ENCODE results near the gene PCSK6.

The PCSK6 gene

GRCh38 chr15:101521591-101521990, 32.1 kb upstream of the PCSK6 start:
- Histone ChIP-seq H3K27ac (ENCODE audit: low read length) (no peak overlapping the region), H3K27me3 (ENCODE audit: insufficient read depth, low read length) (no peaks in the 10 kb centered on the region), H3K4me3 (ENCODE audit: low read length) (no peak overlapping the region), H3K9ac (ENCODE audit: low read depth, low read length) (no peak overlapping the region), H3K36me3 (ENCODE audit: insufficient read depth, low read depth, low read length) (no peaks in the 10 kb centered on the region), H3K9me3 (ENCODE audit: insufficient read depth, low read depth, low read length) (no peaks in the 10 kb centered on the region; the same call in 1 of the 2 replicates), H3K4me1 (ENCODE audit: insufficient read depth, low read length) (no peaks in the 10 kb centered on the region)

DNA sequence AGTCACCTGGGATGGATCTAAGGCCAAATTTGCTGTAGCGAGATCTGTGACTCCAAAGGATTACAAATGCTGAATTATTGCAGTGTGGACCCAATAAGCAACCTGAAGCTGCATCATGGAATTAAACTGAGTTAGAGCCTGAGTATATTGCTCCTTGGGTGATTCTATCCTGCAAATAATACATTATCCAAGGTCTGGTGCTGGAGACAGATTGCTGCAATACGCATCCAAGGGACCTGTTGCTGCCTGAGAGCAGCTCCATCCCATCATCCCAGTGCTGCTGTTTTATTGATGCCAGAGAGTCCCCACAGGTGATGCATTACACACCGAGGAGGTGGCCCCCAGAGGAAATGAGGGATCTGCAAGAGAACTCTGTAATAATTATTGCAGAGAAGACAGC, 31.6 kb upstream of the PCSK6 start:
- H3K4me3 ChIP-seq (ENCODE audit: low read length), result no peak overlapping the region
- no peak overlapping the region for H3K9ac ChIP-seq (ENCODE audit: low read depth, low read length)
- H3K9me3 ChIP-seq (ENCODE audit: insufficient read depth, low read depth, low read length), result no peaks in the 10 kb centered on the region; the same call in 1 of the 2 replicates
- no peaks in the 10 kb centered on the region for H3K4me1 ChIP-seq (ENCODE audit: insufficient read depth, low read length)
- no peaks in the 10 kb centered on the region for H3K27me3 ChIP-seq (ENCODE audit: insufficient read depth, low read length)
- no peak overlapping the region for H3K27ac ChIP-seq (ENCODE audit: low read length)
- H3K36me3 ChIP-seq (ENCODE audit: insufficient read depth, low read depth, low read length), result no peaks in the 10 kb centered on the region

DNA sequence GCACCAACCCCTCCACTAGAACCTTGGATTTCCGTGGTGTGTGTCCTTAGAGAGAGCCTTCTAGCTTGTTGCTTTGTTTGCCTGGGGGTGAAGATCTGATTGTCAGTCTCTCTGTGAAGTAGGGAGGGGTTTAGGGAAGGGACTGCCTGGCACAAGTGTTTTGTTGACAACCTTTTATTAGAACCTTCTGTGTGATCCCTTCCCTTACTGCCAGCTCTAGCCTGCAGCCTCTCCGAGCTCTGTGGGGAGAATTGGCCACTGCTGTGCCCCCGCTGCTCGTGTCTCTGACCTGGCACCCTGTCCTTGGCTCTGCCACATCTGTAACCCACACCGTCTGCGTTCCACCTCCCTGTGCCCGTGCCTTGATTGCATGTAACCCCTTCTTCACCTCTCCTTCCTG, 30.9 kb upstream of the PCSK6 start:
- H3K9ac ChIP-seq (ENCODE audit: low read depth, low read length), result no peak overlapping the region
- no peaks in the 10 kb centered on the region; the same call in 1 of the 2 replicates for H3K9me3 ChIP-seq (ENCODE audit: insufficient read depth, low read depth, low read length)
- no peaks in the 10 kb centered on the region for H3K4me1 ChIP-seq (ENCODE audit: insufficient read depth, low read length)
- no peak overlapping the region for H3K4me3 ChIP-seq (ENCODE audit: low read length)
- no peaks in the 10 kb centered on the region for H3K27me3 ChIP-seq (ENCODE audit: insufficient read depth, low read length)
- H3K36me3 ChIP-seq (ENCODE audit: insufficient read depth, low read depth, low read length), result no peaks in the 10 kb centered on the region
- no peak overlapping the region for H3K27ac ChIP-seq (ENCODE audit: low read length)

DNA sequence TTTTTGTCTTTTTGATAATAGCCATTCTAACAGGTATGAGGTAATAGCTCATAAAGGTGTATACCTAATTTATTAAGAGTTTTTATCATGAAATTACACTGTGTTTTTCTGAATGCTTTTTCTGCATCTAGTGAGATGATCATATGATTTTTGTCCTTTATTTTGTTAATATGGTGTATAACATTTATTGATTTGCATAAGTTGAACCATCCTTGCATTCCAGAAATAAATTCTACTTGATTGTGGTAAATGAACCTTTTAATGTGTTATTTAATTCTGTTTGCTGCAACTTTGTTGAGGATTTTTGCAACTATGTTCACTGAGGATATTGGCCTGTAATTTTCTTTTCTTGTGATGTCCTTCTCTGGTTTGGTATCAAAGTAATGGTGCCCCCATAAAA, 28.0 kb upstream of the PCSK6 start:
- Histone ChIP-seq H3K27ac (ENCODE audit: low read length) (no peak overlapping the region), H3K9ac (ENCODE audit: low read depth, low read length) (no peak overlapping the region), H3K27me3 (ENCODE audit: insufficient read depth, low read length) (no peaks in the 10 kb centered on the region), H3K36me3 (ENCODE audit: insufficient read depth, low read depth, low read length) (no peaks in the 10 kb centered on the region), H3K4me1 (ENCODE audit: insufficient read depth, low read length) (no peaks in the 10 kb centered on the region), H3K9me3 (ENCODE audit: insufficient read depth, low read depth, low read length) (no peaks in the 10 kb centered on the region; the same call in 1 of the 2 replicates), H3K4me3 (ENCODE audit: low read length) (no peak overlapping the region)

DNA sequence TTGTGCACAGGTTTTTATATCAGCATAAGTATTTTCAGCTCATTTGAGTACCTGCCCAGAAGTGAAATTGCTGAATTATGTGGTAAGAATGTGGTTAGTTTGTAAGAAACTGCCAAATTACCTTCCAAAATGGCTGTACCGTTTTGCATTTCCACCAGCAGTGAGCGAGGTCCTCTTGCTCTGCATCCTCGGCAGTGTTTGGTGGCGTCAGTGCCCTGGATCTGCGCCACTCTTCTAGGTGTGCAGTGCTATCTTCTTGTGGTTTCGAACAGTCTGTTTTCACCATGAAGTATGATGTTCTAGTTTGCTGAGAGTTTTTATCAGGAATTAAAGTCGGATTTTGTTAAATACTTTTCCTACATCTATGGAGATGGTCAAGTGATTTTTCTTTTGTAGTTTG, 24.8 kb upstream of the PCSK6 start:
- Histone ChIP-seq H3K27me3 (ENCODE audit: insufficient read depth, low read length) (no peaks in the 10 kb centered on the region), H3K36me3 (ENCODE audit: insufficient read depth, low read depth, low read length) (no peaks in the 10 kb centered on the region), H3K4me1 (ENCODE audit: insufficient read depth, low read length) (no peaks in the 10 kb centered on the region), H3K9me3 (ENCODE audit: insufficient read depth, low read depth, low read length) (no peaks in the 10 kb centered on the region; the same call in 1 of the 2 replicates), H3K27ac (ENCODE audit: low read length) (no peak overlapping the region), H3K9ac (ENCODE audit: low read depth, low read length) (no peak overlapping the region), H3K4me3 (ENCODE audit: low read length) (no peak overlapping the region)

- H3K36me3 ChIP-seq (ENCODE audit: insufficient read depth, low read depth, low read length), result no peaks in the 10 kb centered on the region
- no peak overlapping the region for H3K27ac ChIP-seq (ENCODE audit: low read length)
- H3K4me3 ChIP-seq (ENCODE audit: low read length), result no peak overlapping the region
- H3K27me3 ChIP-seq (ENCODE audit: insufficient read depth, low read length), result no peaks in the 10 kb centered on the region
- H3K4me1 ChIP-seq (ENCODE audit: insufficient read depth, low read length), result no peaks in the 10 kb centered on the region
- no peaks in the 10 kb centered on the region for H3K9me3 ChIP-seq (ENCODE audit: insufficient read depth, low read depth, low read length)
- no peak overlapping the region for H3K9ac ChIP-seq (ENCODE audit: low read depth, low read length)
These were observed 22.2 kb upstream of the PCSK6 start for GRCh38 chr15:101511717-101512116.

DNA sequence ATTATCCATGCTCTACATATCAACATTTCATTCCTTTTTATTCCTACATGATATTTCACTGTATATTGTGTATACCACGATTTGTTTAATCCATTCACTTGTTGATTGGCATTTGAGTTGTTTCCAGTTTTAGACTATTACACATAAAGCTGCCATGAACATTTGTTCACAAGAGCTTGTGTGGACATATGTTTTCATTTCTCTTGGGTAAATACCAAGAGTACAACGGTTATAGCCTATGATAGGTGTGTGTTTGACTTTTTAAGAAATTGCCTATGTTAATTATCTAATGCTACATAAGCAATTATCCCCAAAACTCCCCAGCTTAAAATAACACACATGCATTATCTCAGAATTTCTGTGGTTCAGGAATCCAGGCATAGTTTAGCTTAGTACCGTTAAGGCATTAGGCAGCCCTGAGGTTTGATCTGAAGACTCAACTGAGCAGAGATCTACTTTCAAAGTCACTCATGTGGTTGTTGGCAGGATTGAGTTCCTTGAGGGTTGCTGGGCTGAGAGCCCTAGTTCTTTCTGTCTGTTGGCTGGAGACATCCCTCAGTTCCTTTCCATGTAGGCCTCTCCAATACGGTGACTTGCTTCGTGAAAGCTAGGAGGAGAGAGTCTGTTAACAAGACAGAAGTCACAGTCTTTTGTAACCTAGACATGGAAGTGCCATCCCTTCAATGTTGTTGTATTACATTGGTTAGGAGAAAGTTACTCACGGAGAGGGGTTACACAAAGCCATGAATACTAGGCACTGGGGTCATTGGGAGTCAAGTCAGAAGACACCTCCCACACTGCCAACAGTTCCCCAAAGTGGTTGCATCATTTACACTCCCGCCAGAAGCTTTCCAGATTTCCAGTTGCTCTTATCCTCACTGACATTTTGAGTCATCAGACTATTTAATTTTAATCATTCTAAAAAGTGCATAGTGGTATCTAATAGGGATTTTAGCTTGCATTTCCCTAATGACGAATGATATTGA, 21.0 kb upstream of the PCSK6 start:
- H3K9me3 ChIP-seq (ENCODE audit: insufficient read depth, low read depth, low read length), result no peaks in the 10 kb centered on the region
- no peak overlapping the region for H3K27ac ChIP-seq (ENCODE audit: low read length)
- no peak overlapping the region for H3K9ac ChIP-seq (ENCODE audit: low read depth, low read length)
- H3K4me1 ChIP-seq (ENCODE audit: insufficient read depth, low read length), result no peaks in the 10 kb centered on the region
- H3K27me3 ChIP-seq (ENCODE audit: insufficient read depth, low read length), result no peaks in the 10 kb centered on the region
- no peaks in the 10 kb centered on the region for H3K36me3 ChIP-seq (ENCODE audit: insufficient read depth, low read depth, low read length)
- no peak overlapping the region for H3K4me3 ChIP-seq (ENCODE audit: low read length)

DNA sequence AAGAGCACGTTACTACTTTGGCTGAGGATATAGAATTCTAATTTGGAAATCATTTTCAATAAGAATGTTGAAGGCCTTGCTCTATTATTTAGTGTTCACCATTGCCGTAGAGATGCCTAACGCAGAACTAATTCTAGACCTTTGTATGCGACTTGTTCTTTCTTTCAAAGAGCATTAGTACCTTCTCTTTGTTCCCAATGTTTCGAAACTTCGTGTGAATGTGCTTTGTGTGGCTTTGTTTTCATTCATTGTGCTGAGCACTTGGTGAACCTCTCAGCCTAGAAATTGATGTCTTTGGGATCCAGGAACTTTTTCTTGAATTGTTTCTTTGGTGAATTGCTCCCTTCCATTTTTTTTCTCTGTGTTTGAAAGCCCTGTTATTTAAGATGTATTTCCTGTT, 19.8 kb upstream of the PCSK6 start:
- Histone ChIP-seq H3K36me3 (ENCODE audit: insufficient read depth, low read depth, low read length) (no peaks in the 10 kb centered on the region), H3K9ac (ENCODE audit: low read depth, low read length) (no peak overlapping the region), H3K27me3 (ENCODE audit: insufficient read depth, low read length) (no peaks in the 10 kb centered on the region), H3K27ac (ENCODE audit: low read length) (no peak overlapping the region), H3K4me3 (ENCODE audit: low read length) (no peak overlapping the region), H3K4me1 (ENCODE audit: insufficient read depth, low read length) (no peaks in the 10 kb centered on the region), H3K9me3 (ENCODE audit: insufficient read depth, low read depth, low read length) (no peaks in the 10 kb centered on the region)

- Histone ChIP-seq H3K9me3 (ENCODE audit: insufficient read depth, low read depth, low read length) (no peaks in the 10 kb centered on the region), H3K9ac (ENCODE audit: low read depth, low read length) (no peak overlapping the region), H3K4me1 (ENCODE audit: insufficient read depth, low read length) (0 out of 2 replicates have a peak, but pooled peaks cover 4% of the 10 kb centered on the region), H3K36me3 (ENCODE audit: insufficient read depth, low read depth, low read length) (no peaks in the 10 kb centered on the region), H3K4me3 (ENCODE audit: low read length) (no peak overlapping the region), H3K27ac (ENCODE audit: low read length) (no peak overlapping the region), H3K27me3 (ENCODE audit: insufficient read depth, low read length) (no peaks in the 10 kb centered on the region; the same call in 1 of the 2 replicates)
These were observed 17.0 kb upstream of the PCSK6 start for GRCh38 chr15:101506491-101506890.

- 0 out of 2 replicates have a peak, but pooled peaks cover 4% of the 10 kb centered on the region for H3K4me1 ChIP-seq (ENCODE audit: insufficient read depth, low read length)
- H3K4me3 ChIP-seq (ENCODE audit: low read length), result no peak overlapping the region
- no peak overlapping the region for H3K9ac ChIP-seq (ENCODE audit: low read depth, low read length)
- no peaks in the 10 kb centered on the region for H3K9me3 ChIP-seq (ENCODE audit: insufficient read depth, low read depth, low read length)
- H3K27ac ChIP-seq (ENCODE audit: low read length), result no peak overlapping the region
- no peaks in the 10 kb centered on the region for H3K36me3 ChIP-seq (ENCODE audit: insufficient read depth, low read depth, low read length)
- no peaks in the 10 kb centered on the region; the same call in 1 of the 2 replicates for H3K27me3 ChIP-seq (ENCODE audit: insufficient read depth, low read length)
These were observed 16.3 kb upstream of the PCSK6 start for GRCh38 chr15:101505610-101506337.

DNA sequence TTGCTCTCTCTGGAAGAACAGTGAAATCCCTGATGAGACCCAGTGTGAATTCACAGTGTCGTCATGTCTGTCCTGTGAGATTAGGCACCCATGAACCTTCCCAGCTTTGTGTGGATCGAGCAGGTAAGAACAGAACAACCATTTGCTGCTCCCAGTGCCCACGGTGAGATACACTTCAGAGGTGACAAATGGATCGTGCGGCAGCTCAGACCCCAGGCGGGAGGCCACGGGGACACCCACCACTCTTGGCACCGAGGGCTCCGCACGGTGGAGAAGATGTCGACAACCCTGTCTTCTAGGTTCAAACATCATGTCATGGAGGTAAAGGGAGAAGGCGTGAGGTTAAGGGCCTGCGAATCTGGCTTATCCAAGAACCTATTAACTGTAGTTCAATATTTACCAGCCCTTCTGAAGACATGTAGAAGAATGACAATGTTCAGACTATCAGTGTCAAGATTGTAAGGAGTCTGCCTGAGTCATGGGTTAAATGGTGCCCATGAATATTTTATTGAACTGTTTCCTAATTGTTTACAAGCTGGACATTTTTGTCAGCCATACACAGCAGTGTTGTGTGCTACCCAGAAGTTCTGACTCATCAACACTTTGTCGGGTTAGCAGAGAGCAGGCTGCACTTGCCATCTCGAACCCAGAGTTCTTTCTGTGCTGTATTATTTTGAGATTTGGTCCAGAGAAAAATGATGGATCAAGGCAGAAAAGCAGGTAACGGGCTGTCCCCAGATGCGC, 15.5 kb upstream of the PCSK6 start:
- no peaks in the 10 kb centered on the region; the same call in 1 of the 2 replicates for H3K27me3 ChIP-seq (ENCODE audit: insufficient read depth, low read length)

More for the DNA sequence above, 15.5 kb upstream of the PCSK6 start:
- no peaks in the 10 kb centered on the region for H3K9me3 ChIP-seq (ENCODE audit: insufficient read depth, low read depth, low read length)
- H3K27ac ChIP-seq (ENCODE audit: low read length), result no peak overlapping the region
- H3K36me3 ChIP-seq (ENCODE audit: insufficient read depth, low read depth, low read length), result no peaks in the 10 kb centered on the region
- no peak overlapping the region for H3K9ac ChIP-seq (ENCODE audit: low read depth, low read length)
- H3K4me3 ChIP-seq (ENCODE audit: low read length), result no peak overlapping the region
- 0 out of 2 replicates have a peak, but pooled peaks cover 4% of the 10 kb centered on the region for H3K4me1 ChIP-seq (ENCODE audit: insufficient read depth, low read length)
